PC-9 (cell line): ENCODE data around the gene HLCS. TPM values are rescaled to one million over a fixed set of nuclear protein-coding genes. Genes with fewer than 3 reads are reported as not detected.

ENCODE experiments used
- BruUV-seq: library from RNA; stranded (reverse); fragments of 400-500 nt; replicated peaks from 2 replicates; lab custom pipeline; 2021; lab: Mats Ljungman, UMichigan
- CTCF ChIA-PET: fragments of 300-600 bp; sonication (Branson Sonifier 250); formaldehyde crosslinking; loops from one replicate; lab custom pipeline; 2022; ENCODE audit warnings: antibody characterized with exemption; lab: Charles Lee
- POLR2A ChIA-PET: fragments of 300-600 bp; sonication (Branson Sonifier 250); formaldehyde crosslinking; loops from one replicate; lab custom pipeline; 2022; ENCODE audit warnings: antibody characterized with exemption; ENCODE audit not compliant: unreplicated experiment; lab: Charles Lee
- DNase-seq, 2 experiments: peaks; one replicate each; pipeline versions ENCODE4 v3.0.0 to v3.0.0-alpha.2; 2015 to 2022; ENCODE audit warnings: mixed read lengths in 1 of 2
- H2AFZ ChIP-seq: fragments of 200-600 bp; sonication (generic); 2 replicates; pipeline ENCODE4 v1.8.1; 2017; ENCODE audit warnings: antibody characterized with exemption
- H3F3A ChIP-seq: fragments of 200-600 bp; sonication (generic); 2 replicates; pipeline ENCODE4 v1.8.1; 2017; ENCODE audit warnings: antibody characterized with exemption, mild to moderate bottlenecking, low read depth; ENCODE audit not compliant: insufficient read depth
- H3K27ac ChIP-seq: fragments of 200-600 bp; sonication (generic); 2 replicates; pipeline ENCODE4 v1.6.1; 2016; ENCODE audit warnings: mixed run types
- H3K27me3 ChIP-seq: fragments of 200-600 bp; sonication (generic); 2 replicates; pipeline ENCODE4 v1.6.1; 2016; ENCODE audit warnings: low read depth, mixed run types; ENCODE audit not compliant: insufficient read depth
- H3K36me3 ChIP-seq: fragments of 200-600 bp; sonication (generic); 2 replicates; pipeline ENCODE4 v1.6.1; 2016; ENCODE audit warnings: low read depth, mixed run types
- H3K4me1 ChIP-seq: fragments of 200-600 bp; sonication (generic); replicated peaks from 2 replicates; pipeline ENCODE4 v1.6.1; 2016; ENCODE audit warnings: mixed run types; ENCODE audit not compliant: insufficient read depth
- H3K4me2 ChIP-seq: fragments of 200-600 bp; sonication (generic); 2 replicates; pipeline ENCODE4 v1.6.1; 2017; ENCODE audit warnings: mixed run types
- H3K4me3 ChIP-seq: fragments of 200-600 bp; sonication (generic); 2 replicates; pipeline ENCODE4 v1.6.1; 2016; ENCODE audit warnings: mixed run types
- H3K79me2 ChIP-seq: fragments of 200-600 bp; sonication (generic); 2 replicates; pipeline ENCODE4 v1.6.1; 2017; ENCODE audit warnings: low read depth, mixed run types
- H3K9me2 ChIP-seq: fragments of 200-600 bp; sonication (generic); 2 replicates; pipeline ENCODE4 v1.8.1; 2017; ENCODE audit warnings: mild to moderate bottlenecking; ENCODE audit not compliant: insufficient read depth
- H3K9me3 ChIP-seq: fragments of 200-600 bp; sonication (generic); 2 replicates; pipeline ENCODE4 v1.8.1; 2016; ENCODE audit warnings: low read depth; ENCODE audit not compliant: insufficient read depth
- H4K20me1 ChIP-seq: fragments of 200-600 bp; sonication (generic); 2 replicates; pipeline ENCODE4 v1.8.1; 2017; ENCODE audit not compliant: insufficient read depth
- CTCF ChIP-seq: fragments of 200-600 bp; sonication (generic); conservative IDR thresholded peaks from 2 replicates; pipeline ENCODE4 v1.6.1; 2017; ENCODE audit warnings: mixed run types, antibody characterized with exemption, mild to moderate bottlenecking, moderate library complexity
- EZH2 ChIP-seq: fragments of 200-600 bp; sonication (generic); IDR thresholded peaks from 2 replicates; pipeline ENCODE4 v1.8.0; 2017; ENCODE audit warnings: antibody characterized with exemption, low read depth
- intact Hi-C: fragments of 100-400 bp; cut with micrococcal nuclease; formaldehyde crosslinking; loops from one replicate; pipeline ENCODE4 v1.10.0; 2022; ENCODE audit not compliant: unreplicated experiment
- total RNA-seq: library from RNA; stranded (reverse); gene quantifications from 2 replicates; pipeline ENCODE4 v1.2.3, GENCODE V29; 2021

HLCS gene
- total RNA-seq, 1 experiment from 2014 or later: 21.6 TPM

DNA sequence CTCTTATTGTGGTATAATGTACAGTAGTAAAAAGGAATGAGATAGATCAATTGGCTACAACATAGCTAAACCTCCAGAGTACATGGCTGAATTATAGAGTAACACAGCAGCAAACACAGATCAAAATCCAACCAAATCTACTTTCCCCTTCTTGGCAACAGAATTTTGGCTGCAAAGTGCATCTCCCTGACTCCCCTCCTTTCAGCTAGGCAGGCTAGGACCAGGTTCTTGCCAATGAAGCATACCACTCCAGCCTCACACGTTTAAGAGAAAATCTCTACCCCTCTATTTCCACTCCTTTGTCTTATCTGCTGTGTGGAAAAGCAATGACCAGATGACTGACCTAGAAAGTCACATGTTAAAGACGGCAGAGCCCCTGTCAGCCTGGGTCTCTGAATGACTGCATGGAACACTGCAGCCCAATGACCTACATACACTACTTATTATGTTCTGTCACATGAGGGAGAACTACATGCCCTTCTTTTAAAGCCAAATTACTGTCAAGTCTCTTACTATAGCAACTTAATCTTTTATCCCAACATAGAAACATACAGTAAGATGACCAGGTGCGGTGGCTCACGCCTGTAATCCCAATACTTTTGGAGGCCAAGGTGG is 99.1 kb downstream of the HLCS start:
- H3K4me1 ChIP-seq: peaks cover 3% of the 10 kb centered on the region
- no peaks in the 10 kb centered on the region for H3K27me3 ChIP-seq
- DNase-seq: no peak
- no peaks in the 10 kb centered on the region for H3K36me3 ChIP-seq
- H3K4me2 ChIP-seq: no peak overlapping the region
- H3F3A ChIP-seq: 0 out of 2 replicates have a peak, but pooled peaks cover 3% of the 10 kb centered on the region
- H3K27ac ChIP-seq: no peak overlapping the region
- H3K4me3 ChIP-seq: no peak overlapping the region
- H4K20me1 ChIP-seq: no peaks in the 10 kb centered on the region
- H3K79me2 ChIP-seq: no peaks in the 10 kb centered on the region
- no peaks in the 10 kb centered on the region for H3K9me3 ChIP-seq
- no peaks in the 10 kb centered on the region for H3K9me2 ChIP-seq
- H2AFZ ChIP-seq: no peak overlapping the region
- TF ChIP-seq CTCF: no peak
- TF ChIP-seq EZH2: no peak
- no TSS peak for BruUV-seq
- POLR2A ChIA-PET: no interaction called here
- intact Hi-C loops: loop anchor here (2.0 kb wide), 1 partner anchor 15 kb away; no protein-coding TSS in a partner anchor
- CTCF ChIA-PET: no interaction called here

- CTCF ChIA-PET: no interaction called here
Observed at GRCh38 chr21:36866419-36866818, 100.0 kb downstream of the HLCS start.

GRCh38 chr21:36864974-36865373 is 101.5 kb downstream of the HLCS start:
- Histone ChIP-seq H4K20me1 (no peaks in the 10 kb centered on the region; the same call in 1 of the 2 replicates), H3F3A (peaks cover 23% of the 10 kb centered on the region), H3K9me2 (no peaks in the 10 kb centered on the region), H3K9me3 (no peaks in the 10 kb centered on the region), H3K4me2 (no peak overlapping the region), H3K4me1 (peaks cover 26% of the 10 kb centered on the region), H3K4me3 (no peak overlapping the region), H3K36me3 (no peaks in the 10 kb centered on the region), H2AFZ (no peak overlapping the region), H3K27ac (no peak overlapping the region), H3K79me2 (no peaks in the 10 kb centered on the region), H3K27me3 (no peaks in the 10 kb centered on the region)
- CTCF ChIA-PET: interaction anchor here (0.7 kb wide), 1 partner anchor 65 kb away, joined by 3 read pairs; no protein-coding TSS in a partner anchor
- intact Hi-C loops: no loop called here
- POLR2A ChIA-PET: no interaction called here
- DNase-seq: no peak
- no peak for TF ChIP-seq EZH2
- no peak for TF ChIP-seq CTCF
- no TSS peak for BruUV-seq

More at GRCh38 chr21:36866419-36866818, 100.0 kb downstream of the HLCS start:
- BruUV-seq: no TSS peak
- no peak overlapping the region for H3K27ac ChIP-seq
- H3K4me1 ChIP-seq: peaks cover 13% of the 10 kb centered on the region
- H3F3A ChIP-seq: peaks cover 13% of the 10 kb centered on the region
- DNase-seq: no peak
- POLR2A ChIA-PET: no interaction called here
- no peaks in the 10 kb centered on the region for H3K9me2 ChIP-seq
- no peaks in the 10 kb centered on the region for H3K79me2 ChIP-seq
- no peaks in the 10 kb centered on the region for H3K27me3 ChIP-seq
- H3K4me2 ChIP-seq: no peak overlapping the region
- no peak overlapping the region for H2AFZ ChIP-seq
- H4K20me1 ChIP-seq: no peaks in the 10 kb centered on the region
- intact Hi-C loops: loop anchor here (2.0 kb wide), 1 partner anchor 16 kb away; no protein-coding TSS in a partner anchor
- H3K9me3 ChIP-seq: no peaks in the 10 kb centered on the region
- H3K4me3 ChIP-seq: no peak overlapping the region
- H3K36me3 ChIP-seq: no peaks in the 10 kb centered on the region
- TF ChIP-seq EZH2: no peak
- no peak for TF ChIP-seq CTCF
